Stimulated activated CD8-positive, alpha-beta memory T cell treated with anti-CD3 and anti-CD28 coated beads, Interleukin-7, amount 100 ng/mL, for 4 hours (primary cell): Measurements from ENCODE around the gene GASK1B.

Experiments
- DNase-seq, 2 donors: peaks; one replicate each; pipeline ENCODE4 v3.0.0-alpha.2; 2020; ENCODE audit warnings: low read depth in 2 of 2

GASK1B gene

DNA sequence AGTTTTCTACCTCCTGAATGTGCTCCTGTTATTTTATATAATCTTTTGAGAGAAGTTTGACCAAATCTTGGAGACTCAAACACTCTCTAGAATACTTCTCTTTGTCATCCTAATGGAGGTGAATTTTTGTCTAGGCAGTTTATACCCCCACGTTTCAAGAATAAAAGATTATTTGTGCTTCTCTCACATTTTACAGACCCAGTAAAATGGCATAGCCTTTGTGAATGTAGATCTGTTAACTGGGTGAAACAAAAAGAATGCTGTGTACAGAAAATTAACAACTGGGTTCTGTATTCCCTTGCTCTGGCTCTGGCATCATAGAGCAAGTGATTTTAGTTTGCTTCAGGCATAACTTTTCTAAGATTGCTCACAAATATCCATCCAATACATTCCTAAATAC, 26.1 kb downstream of the GASK1B start:
- no peak for DNase-seq

DNA sequence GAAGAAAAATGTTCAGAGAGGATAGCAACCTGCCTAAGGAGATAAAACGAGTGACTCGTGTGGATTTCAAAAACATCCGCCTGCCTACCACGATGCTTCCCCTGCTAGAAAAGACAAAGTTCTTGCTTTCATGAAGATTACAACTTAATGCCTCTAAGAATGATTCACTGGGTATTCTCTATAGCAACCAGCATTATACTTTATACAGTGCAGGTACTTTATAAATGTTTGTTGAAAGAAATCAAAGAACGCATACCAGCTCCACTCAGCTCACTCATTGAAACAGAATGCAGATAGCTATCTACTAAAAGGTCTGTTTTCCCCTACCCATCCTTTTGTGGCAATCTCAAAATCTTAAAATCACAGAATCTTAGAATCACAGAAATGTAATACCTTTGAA, 33.7 kb downstream of the GASK1B start:
- no peak for DNase-seq

DNA sequence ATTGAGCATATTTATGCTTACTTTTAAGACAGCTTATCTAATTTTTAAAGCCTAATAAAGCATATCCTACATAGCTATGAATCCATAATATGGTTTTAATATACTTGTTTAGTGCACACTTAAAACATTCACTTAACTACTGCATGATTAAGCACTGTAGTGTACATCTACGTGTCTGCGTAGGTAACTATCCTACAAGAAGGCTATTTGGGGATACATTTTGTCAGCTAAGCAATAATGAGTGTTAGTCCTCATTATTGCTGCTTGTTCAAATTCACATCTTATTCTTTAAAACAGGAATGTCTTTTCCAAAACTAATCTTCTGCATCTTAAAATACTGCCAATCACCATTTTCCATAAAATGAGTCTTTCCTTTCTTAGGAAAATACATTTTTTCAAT, 38.6 kb downstream of the GASK1B start:
- DNase-seq = no peak

DNA sequence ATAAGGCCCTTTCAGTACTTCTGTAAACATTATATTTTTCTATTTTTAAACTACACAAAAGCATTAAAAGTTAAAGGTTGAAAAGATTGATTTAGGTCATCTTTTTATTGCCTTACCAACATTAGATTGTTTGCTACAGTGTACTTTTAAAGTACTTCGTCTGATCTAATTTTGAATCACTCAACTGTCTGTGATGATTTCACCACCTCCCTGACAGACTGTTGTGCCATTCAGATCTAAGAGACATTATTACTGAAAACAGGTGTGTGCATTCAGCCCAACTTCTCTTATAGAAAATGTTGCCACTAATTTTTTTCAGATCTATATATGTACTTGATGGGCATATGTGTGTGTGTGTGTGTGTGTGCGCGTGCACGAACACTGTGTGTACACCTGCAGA, 39.3 kb downstream of the GASK1B start:
- DNase-seq = no peak

DNA sequence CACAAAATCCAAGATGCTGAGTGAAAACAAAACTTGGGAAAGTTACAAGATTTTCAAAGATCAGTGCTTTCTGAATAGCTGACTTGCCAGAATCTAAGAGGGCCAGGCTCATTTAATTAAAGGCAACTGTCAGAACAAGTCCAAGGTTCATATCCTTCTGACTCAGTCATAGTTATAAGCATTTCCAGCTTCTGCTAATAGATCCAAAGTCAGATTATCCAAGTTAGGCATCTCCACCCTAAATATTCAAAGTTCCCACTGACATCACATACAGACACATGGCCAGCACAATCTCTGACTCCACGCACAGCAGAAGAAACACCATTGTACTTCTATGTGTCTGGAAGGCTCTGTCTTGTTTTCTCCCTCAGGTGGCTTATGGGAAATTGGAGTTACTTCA, 41.8 kb downstream of the GASK1B start:
- no peak for DNase-seq

DNA sequence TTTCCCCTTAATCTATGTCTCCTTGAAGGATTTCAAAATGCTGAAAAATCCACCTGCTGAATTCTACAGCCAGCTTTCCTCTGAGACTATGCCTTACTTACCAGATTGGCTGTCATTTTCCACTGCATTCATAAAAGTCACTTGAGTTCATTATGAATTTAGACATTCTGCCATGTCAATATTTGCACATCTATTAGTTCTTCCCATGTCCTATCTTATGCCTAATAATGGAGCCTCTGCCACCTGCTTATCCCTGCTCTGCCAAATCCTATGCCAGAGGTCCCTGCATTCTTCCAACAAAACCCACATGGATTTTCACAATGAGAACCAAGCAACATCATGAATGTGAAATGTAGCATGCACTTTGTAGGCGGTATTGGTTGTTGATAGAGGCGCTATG, 42.6 kb downstream of the GASK1B start:
- DNase-seq = no peak

DNA sequence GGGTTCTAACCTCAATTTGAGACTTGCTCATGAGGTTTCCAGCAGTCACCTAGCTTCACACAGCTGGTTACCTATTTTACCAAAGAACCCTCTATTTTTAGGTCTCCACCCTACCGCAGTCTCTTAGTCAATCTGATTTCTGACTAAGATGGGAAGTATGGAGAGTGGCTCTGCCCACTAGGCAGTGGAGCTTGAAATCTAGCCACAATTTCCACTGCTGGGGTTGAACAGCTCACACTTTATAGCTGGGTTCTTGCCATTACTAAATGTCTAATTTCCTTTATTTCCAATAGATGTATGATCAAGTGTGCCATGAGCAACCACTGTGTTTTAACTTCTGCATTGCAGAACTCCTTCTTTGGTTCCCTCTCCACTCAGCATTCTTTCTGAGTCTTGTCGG, 43.1 kb downstream of the GASK1B start:
- no peak for DNase-seq

DNA sequence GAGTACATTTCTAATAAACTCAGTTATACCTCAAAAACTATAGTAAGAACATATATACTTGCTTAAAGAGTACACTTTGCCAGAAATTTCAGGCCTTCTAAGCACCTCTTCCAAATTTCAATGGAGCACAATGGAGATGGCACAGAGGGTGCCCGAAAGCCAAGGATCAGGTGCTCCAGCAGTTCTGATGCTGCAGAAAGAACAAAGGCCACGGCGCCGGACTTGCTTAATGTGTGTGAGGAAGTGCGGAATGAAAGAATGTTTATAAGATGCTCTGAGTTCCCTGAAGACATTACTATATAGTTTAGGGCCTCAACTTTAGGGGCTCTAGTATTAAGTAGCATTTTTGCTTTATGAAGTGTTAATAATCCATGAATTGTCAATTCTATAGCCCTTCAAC, 44.3 kb downstream of the GASK1B start:
- no peak for DNase-seq

DNA sequence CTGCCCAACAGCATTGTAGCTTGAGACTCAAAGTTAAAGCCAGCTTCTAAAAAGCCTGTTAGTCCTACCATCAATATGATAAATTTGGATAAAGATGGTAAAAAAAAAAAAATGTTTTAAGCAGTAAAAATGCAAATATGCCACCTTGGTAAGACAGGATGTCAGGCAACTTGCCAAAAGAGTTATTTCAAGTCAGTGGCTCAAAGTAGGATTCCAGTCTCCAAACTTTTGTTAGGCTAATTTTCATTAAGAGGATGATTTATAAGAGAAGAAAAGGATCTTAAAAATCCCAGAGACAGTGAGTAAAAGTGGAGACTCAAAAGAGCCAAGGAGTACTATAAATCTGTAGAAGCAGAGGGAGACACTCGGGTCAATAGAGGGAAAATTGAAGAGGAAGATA, 47.5 kb downstream of the GASK1B start:
- DNase-seq = no peak
